WTC11 (cell line): ENCODE results near the gene CEACAM18.

Experiments used
- CREB1 ChIP-seq: sonication (generic); formaldehyde crosslinking; IDR thresholded peaks from 2 replicates; pipeline ENCODE4 v1.8.0; 2023; ENCODE audit warnings: mild to moderate bottlenecking, missing genetic modification reagents
- CTCF ChIP-seq: fragments of 200-600 bp; IDR thresholded peaks from 2 replicates; pipeline ENCODE4 v1.8.0; 2022; ENCODE audit warnings: antibody characterized with exemption
- FOXJ3 ChIP-seq: sonication (generic); formaldehyde crosslinking; IDR thresholded peaks from 2 replicates; pipeline ENCODE4 v1.9.0; 2021; ENCODE audit warnings: missing genetic modification reagents, mild to moderate bottlenecking, borderline replicate concordance

- TF ChIP-seq CREB1 (CRISPR knock-in tag) (no peak), CTCF (no peak), FOXJ3 (CRISPR knock-in tag) (no peak)
These were observed 25.6 kb downstream of the CEACAM18 start for GRCh38 chr19:51503896-51504295.
